HL-60 (cell line): ENCODE data around the gene DCP2.

Source experiments
- DNase-seq, 2 experiments: peaks; one replicate each; pipeline ENCODE4 v3.0.0-alpha.2; 2010 to 2020; ENCODE audit warnings: low read depth in 1 of 2, low spot score in 1 of 2
- H3K27ac ChIP-seq: fragments of 250-450 bp; sonication (Bioruptor Pico); replicated peaks from 2 replicates; pipeline ENCODE4 v1.5.1; 2020; ENCODE audit warnings: mild to moderate bottlenecking, moderate library complexity
- H3K27me3 ChIP-seq: fragments of 250-450 bp; sonication (Bioruptor Pico); 2 replicates; pipeline ENCODE4 v1.5.1; 2021; ENCODE audit warnings: mild to moderate bottlenecking, moderate library complexity; ENCODE audit not compliant: insufficient read depth, poor library complexity, severe bottlenecking
- H3K4me3 ChIP-seq: replicated peaks from 2 replicates; pipeline ENCODE4 v1.5.1; 2011; ENCODE audit warnings: mild to moderate bottlenecking, control low read depth, low read length; ENCODE audit not compliant: insufficient read depth
- CTCF ChIP-seq: IDR thresholded peaks from one replicate; pipeline ENCODE4 v1.5.1; 2011; ENCODE audit warnings: low read length, control low read depth, inconsistent platforms; ENCODE audit not compliant: insufficient read depth
- GABPA ChIP-seq: IDR thresholded peaks from 2 replicates; pipeline ENCODE4 v1.6.1; 2012; ENCODE audit warnings: low read depth
- POLR2AphosphoS5 ChIP-seq: IDR thresholded peaks from 2 replicates; pipeline ENCODE4 v1.6.1; 2012; ENCODE audit warnings: low read depth
- REST ChIP-seq: IDR thresholded peaks from 2 replicates; pipeline ENCODE4 v1.6.1; 2012; ENCODE audit warnings: low read depth; ENCODE audit not compliant: insufficient replicate concordance
- SPI1 ChIP-seq: IDR thresholded peaks from 2 replicates; pipeline ENCODE4 v1.6.1; 2012; ENCODE audit warnings: low read depth, mild to moderate bottlenecking, borderline replicate concordance

The DCP2 gene

GRCh38 chr5:112998296-112998695 is 21.7 kb downstream of the DCP2 start:
- TF ChIP-seq REST (no peak), SPI1 (no peak), GABPA (no peak), CTCF (no peak), POLR2AphosphoS5 (no peak)
- Histone ChIP-seq H3K27ac (no peak overlapping the region), H3K4me3 (no peak overlapping the region), H3K27me3 (no peaks in the 10 kb centered on the region)
- DNase-seq = no peak

GRCh38 chr5:113000466-113000865 is 23.9 kb downstream of the DCP2 start:
- no peak overlapping the region for H3K4me3 ChIP-seq
- DNase-seq = no peak
- no peak overlapping the region for H3K27ac ChIP-seq
- TF ChIP-seq SPI1 (no peak), CTCF (no peak), GABPA (no peak)
- no peaks in the 10 kb centered on the region for H3K27me3 ChIP-seq

- no peak for DNase-seq
- TF ChIP-seq CTCF (no peak), GABPA (no peak), REST (no peak), SPI1 (no peak), POLR2AphosphoS5 (no peak)
- no peak overlapping the region for H3K4me3 ChIP-seq
- H3K27me3 ChIP-seq = no peaks in the 10 kb centered on the region
- no peak overlapping the region for H3K27ac ChIP-seq
These were observed 25.8 kb downstream of the DCP2 start for GRCh38 chr5:113002423-113002822.

GRCh38 chr5:113003763-113004162 is 27.2 kb downstream of the DCP2 start:
- H3K27ac ChIP-seq = no peak overlapping the region
- TF ChIP-seq CTCF (no peak), GABPA (no peak), REST (no peak), SPI1 (no peak), POLR2AphosphoS5 (no peak)
- no peak for DNase-seq
- no peak overlapping the region for H3K4me3 ChIP-seq
- H3K27me3 ChIP-seq = no peaks in the 10 kb centered on the region
